GM23338 (cell line): ENCODE measurements around the gene EFHC2. TPM values are rescaled to one million over a fixed set of nuclear protein-coding genes. Genes with fewer than 3 reads are reported as not detected.

Source experiments
- ATAC-seq: fragments of 200-7000 bp; cut with Tn5 transposase; 3 replicates; pipeline ENCODE4 v1.9.1; 2020
- DNase-seq: peaks from one replicate; pipeline ENCODE4 v3.0.0-alpha.2; 2015; ENCODE audit warnings: low spot score
- H2AFZ ChIP-seq: fragments of 200-600 bp; sonication (generic); 2 replicates; pipeline ENCODE4 v1.8.0; 2016; ENCODE audit warnings: antibody characterized with exemption, mild to moderate bottlenecking, moderate library complexity
- H3F3A ChIP-seq: fragments of 200-600 bp; sonication (generic); replicated peaks from 2 replicates; pipeline ENCODE4 v1.8.0; 2017; ENCODE audit warnings: antibody characterized with exemption, mixed run types, low read depth
- H3K27ac ChIP-seq: fragments of 200-600 bp; sonication (generic); 2 replicates; pipeline ENCODE4 v1.6.1; 2016; ENCODE audit warnings: low read depth
- H3K27me3 ChIP-seq: fragments of 200-600 bp; sonication (generic); 2 replicates; pipeline ENCODE4 v1.8.0; 2016; ENCODE audit warnings: mild to moderate bottlenecking, mixed run types, moderate library complexity; ENCODE audit not compliant: insufficient read depth
- H3K36me3 ChIP-seq: fragments of 200-600 bp; sonication (generic); 2 replicates; pipeline ENCODE4 v1.8.0; 2016; ENCODE audit warnings: mild to moderate bottlenecking; ENCODE audit not compliant: insufficient read depth
- H3K4me1 ChIP-seq: fragments of 200-600 bp; sonication (generic); 2 replicates; pipeline ENCODE4 v1.8.0; 2016; ENCODE audit warnings: mild to moderate bottlenecking, moderate library complexity; ENCODE audit not compliant: insufficient read depth
- H3K4me2 ChIP-seq: fragments of 200-600 bp; sonication (generic); 2 replicates; pipeline ENCODE4 v1.7.1; 2017; ENCODE audit warnings: mixed run types
- H3K4me3 ChIP-seq: fragments of 200-600 bp; sonication (generic); 2 replicates; pipeline ENCODE4 v1.6.1; 2016; ENCODE audit warnings: mixed run types
- H3K79me2 ChIP-seq: fragments of 200-600 bp; sonication (generic); replicated peaks from 2 replicates; pipeline ENCODE4 v1.8.0; 2017; ENCODE audit warnings: mild to moderate bottlenecking; ENCODE audit not compliant: insufficient read depth
- H3K9me2 ChIP-seq: fragments of 200-600 bp; sonication (generic); 2 replicates; pipeline ENCODE4 v1.8.0; 2017; ENCODE audit not compliant: insufficient read depth
- H4K20me1 ChIP-seq: fragments of 200-600 bp; sonication (generic); replicated peaks from 2 replicates; pipeline ENCODE4 v1.8.0; 2017; ENCODE audit warnings: mild to moderate bottlenecking; ENCODE audit not compliant: insufficient read depth
- H3K27ac Mint-ChIP-seq: 2 replicates; pipeline ENCODE4 v1.8.0; 2020; ENCODE audit warnings: inconsistent platforms, mild to moderate bottlenecking, moderate library complexity, mixed read lengths
- H3K27me3 Mint-ChIP-seq: 3 replicates; pipeline ENCODE4 v1.8.0; 2022; ENCODE audit warnings: low read depth, mild to moderate bottlenecking, moderate library complexity, mixed read lengths, inconsistent platforms; ENCODE audit not compliant: insufficient read depth, poor library complexity
- H3K36me3 Mint-ChIP-seq: 3 replicates; pipeline ENCODE4 v1.8.0; 2021; ENCODE audit warnings: low read depth, mild to moderate bottlenecking, inconsistent platforms, moderate library complexity, mixed read lengths
- H3K4me1 Mint-ChIP-seq: 3 replicates; pipeline ENCODE4 v1.8.0; 2020; ENCODE audit warnings: mild to moderate bottlenecking, inconsistent platforms, mixed read lengths
- H3K4me3 Mint-ChIP-seq: 3 replicates; pipeline ENCODE4 v1.8.0; 2021; ENCODE audit warnings: moderate library complexity, mild to moderate bottlenecking, inconsistent platforms, mixed read lengths
- H3K9me3 Mint-ChIP-seq: 3 replicates; pipeline ENCODE4 v1.8.0; 2020; ENCODE audit warnings: moderate library complexity, mild to moderate bottlenecking, inconsistent platforms, mixed read lengths
- CREB1 ChIP-seq: fragments of 250-450 bp; sonication (Bioruptor Pico); IDR thresholded peaks from 2 replicates; pipeline ENCODE4 v1.5.0; 2020; ENCODE audit warnings: low read depth, mild to moderate bottlenecking, moderate library complexity
- ETS1 ChIP-seq: IDR thresholded peaks from 2 replicates; pipeline ENCODE4 v1.6.1; 2016; ENCODE audit warnings: antibody characterized with exemption
- EZH2 ChIP-seq: fragments of 200-600 bp; sonication (generic); IDR thresholded peaks from one replicate; pipeline ENCODE4 v1.8.0; 2017; ENCODE audit warnings: antibody characterized with exemption, mild to moderate bottlenecking, low read depth; ENCODE audit not compliant: unreplicated experiment
- EZH2phosphoT487 ChIP-seq: fragments of 200-600 bp; sonication (generic); IDR thresholded peaks from one replicate; pipeline ENCODE4 v1.8.1; 2018; ENCODE audit warnings: antibody characterized with exemption; ENCODE audit not compliant: unreplicated experiment
- JUNB ChIP-seq: IDR thresholded peaks from one replicate; pipeline ENCODE4 v1.6.1; 2016; ENCODE audit warnings: antibody characterized with exemption; ENCODE audit not compliant: unreplicated experiment
- NANOG ChIP-seq: IDR thresholded peaks from 2 replicates; pipeline ENCODE4 v1.6.1; 2016; ENCODE audit warnings: antibody characterized with exemption, borderline replicate concordance
- POLR2AphosphoS5 ChIP-seq: IDR thresholded peaks from 2 replicates; pipeline ENCODE4 v1.6.1; 2016; ENCODE audit warnings: antibody characterized with exemption, low read depth
- STAT1 ChIP-seq: IDR thresholded peaks from one replicate; pipeline ENCODE4 v1.6.1; 2016; ENCODE audit warnings: antibody characterized with exemption; ENCODE audit not compliant: unreplicated experiment
- ZNF114 ChIP-seq: fragments of 250-450 bp; sonication (Bioruptor Pico); IDR thresholded peaks from 2 replicates; pipeline ENCODE4 v1.5.0; 2020; ENCODE audit warnings: mild to moderate bottlenecking, moderate library complexity
- ZNF331 ChIP-seq: fragments of 250-450 bp; sonication (Bioruptor Pico); IDR thresholded peaks from 2 replicates; pipeline ENCODE4 v1.5.0; 2020; ENCODE audit warnings: low read depth, mild to moderate bottlenecking, moderate library complexity
- polyA plus RNA-seq: library from polyadenylated mRNA; unstranded; fragments of >200 nt; fragmentation: Nextera tagmentation; extraction: Ambion mirVana; gene quantifications from 2 replicates; pipeline ENCODE4 v1.2.1, GENCODE V29; 2016
- total RNA-seq: library from RNA; depleted of rRNA; stranded (reverse); fragments of >200 nt; shearing (Covaris generic); gene quantifications from 2 replicates; pipeline ENCODE4 v1.2.3, GENCODE V29; 2014
- TF ChIP-seq, protein P1 (sequence below): IDR thresholded peaks from one replicate; pipeline ENCODE4 v1.6.1; 2018; ENCODE audit warnings: antibody characterized with exemption; ENCODE audit not compliant: unreplicated experiment
- TF ChIP-seq, protein P2 (sequence below): fragments of 250-450 bp; sonication (Bioruptor Pico); IDR thresholded peaks from 2 replicates; pipeline ENCODE4 v1.5.0; 2020; ENCODE audit warnings: mild to moderate bottlenecking, moderate library complexity
- TF ChIP-seq, protein P3 (sequence below), 2 experiments: fragments of 200-600 bp in 1 of 2; sonication (generic) in 1 of 2; conservative IDR thresholded peaks; 2 replicates each; pipeline versions ENCODE4 v1.5.1 to v1.6.1; 2016 to 2017; ENCODE audit warnings: antibody characterized with exemption in 2 of 2, low read depth in 2 of 2, mild to moderate bottlenecking in 2 of 2, moderate library complexity in 1 of 2

The EFHC2 gene
- total and polyA plus RNA-seq, 2 experiments from 2014 or later: 3.1 to 3.2 TPM

GRCh38 chrX:44352758-44353157 is 9.3 kb upstream of the EFHC2 start:
- ATAC-seq (no peak), DNase-seq (no peak)
- TF ChIP-seq EZH2phosphoT487 (no peak), ZNF331 (CRISPR knock-in tag) (no peak), EZH2 (no peak), ZNF114 (CRISPR knock-in tag) (no peak), CREB1 (no peak), JUNB (no peak), NANOG (no peak), POLR2AphosphoS5 (no peak), ETS1 (no peak), STAT1 (no peak)
- TF ChIP-seq, protein P1, sequence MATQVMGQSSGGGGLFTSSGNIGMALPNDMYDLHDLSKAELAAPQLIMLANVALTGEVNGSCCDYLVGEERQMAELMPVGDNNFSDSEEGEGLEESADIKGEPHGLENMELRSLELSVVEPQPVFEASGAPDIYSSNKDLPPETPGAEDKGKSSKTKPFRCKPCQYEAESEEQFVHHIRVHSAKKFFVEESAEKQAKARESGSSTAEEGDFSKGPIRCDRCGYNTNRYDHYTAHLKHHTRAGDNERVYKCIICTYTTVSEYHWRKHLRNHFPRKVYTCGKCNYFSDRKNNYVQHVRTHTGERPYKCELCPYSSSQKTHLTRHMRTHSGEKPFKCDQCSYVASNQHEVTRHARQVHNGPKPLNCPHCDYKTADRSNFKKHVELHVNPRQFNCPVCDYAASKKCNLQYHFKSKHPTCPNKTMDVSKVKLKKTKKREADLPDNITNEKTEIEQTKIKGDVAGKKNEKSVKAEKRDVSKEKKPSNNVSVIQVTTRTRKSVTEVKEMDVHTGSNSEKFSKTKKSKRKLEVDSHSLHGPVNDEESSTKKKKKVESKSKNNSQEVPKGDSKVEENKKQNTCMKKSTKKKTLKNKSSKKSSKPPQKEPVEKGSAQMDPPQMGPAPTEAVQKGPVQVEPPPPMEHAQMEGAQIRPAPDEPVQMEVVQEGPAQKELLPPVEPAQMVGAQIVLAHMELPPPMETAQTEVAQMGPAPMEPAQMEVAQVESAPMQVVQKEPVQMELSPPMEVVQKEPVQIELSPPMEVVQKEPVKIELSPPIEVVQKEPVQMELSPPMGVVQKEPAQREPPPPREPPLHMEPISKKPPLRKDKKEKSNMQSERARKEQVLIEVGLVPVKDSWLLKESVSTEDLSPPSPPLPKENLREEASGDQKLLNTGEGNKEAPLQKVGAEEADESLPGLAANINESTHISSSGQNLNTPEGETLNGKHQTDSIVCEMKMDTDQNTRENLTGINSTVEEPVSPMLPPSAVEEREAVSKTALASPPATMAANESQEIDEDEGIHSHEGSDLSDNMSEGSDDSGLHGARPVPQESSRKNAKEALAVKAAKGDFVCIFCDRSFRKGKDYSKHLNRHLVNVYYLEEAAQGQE: no peak
- TF ChIP-seq, protein P2, sequence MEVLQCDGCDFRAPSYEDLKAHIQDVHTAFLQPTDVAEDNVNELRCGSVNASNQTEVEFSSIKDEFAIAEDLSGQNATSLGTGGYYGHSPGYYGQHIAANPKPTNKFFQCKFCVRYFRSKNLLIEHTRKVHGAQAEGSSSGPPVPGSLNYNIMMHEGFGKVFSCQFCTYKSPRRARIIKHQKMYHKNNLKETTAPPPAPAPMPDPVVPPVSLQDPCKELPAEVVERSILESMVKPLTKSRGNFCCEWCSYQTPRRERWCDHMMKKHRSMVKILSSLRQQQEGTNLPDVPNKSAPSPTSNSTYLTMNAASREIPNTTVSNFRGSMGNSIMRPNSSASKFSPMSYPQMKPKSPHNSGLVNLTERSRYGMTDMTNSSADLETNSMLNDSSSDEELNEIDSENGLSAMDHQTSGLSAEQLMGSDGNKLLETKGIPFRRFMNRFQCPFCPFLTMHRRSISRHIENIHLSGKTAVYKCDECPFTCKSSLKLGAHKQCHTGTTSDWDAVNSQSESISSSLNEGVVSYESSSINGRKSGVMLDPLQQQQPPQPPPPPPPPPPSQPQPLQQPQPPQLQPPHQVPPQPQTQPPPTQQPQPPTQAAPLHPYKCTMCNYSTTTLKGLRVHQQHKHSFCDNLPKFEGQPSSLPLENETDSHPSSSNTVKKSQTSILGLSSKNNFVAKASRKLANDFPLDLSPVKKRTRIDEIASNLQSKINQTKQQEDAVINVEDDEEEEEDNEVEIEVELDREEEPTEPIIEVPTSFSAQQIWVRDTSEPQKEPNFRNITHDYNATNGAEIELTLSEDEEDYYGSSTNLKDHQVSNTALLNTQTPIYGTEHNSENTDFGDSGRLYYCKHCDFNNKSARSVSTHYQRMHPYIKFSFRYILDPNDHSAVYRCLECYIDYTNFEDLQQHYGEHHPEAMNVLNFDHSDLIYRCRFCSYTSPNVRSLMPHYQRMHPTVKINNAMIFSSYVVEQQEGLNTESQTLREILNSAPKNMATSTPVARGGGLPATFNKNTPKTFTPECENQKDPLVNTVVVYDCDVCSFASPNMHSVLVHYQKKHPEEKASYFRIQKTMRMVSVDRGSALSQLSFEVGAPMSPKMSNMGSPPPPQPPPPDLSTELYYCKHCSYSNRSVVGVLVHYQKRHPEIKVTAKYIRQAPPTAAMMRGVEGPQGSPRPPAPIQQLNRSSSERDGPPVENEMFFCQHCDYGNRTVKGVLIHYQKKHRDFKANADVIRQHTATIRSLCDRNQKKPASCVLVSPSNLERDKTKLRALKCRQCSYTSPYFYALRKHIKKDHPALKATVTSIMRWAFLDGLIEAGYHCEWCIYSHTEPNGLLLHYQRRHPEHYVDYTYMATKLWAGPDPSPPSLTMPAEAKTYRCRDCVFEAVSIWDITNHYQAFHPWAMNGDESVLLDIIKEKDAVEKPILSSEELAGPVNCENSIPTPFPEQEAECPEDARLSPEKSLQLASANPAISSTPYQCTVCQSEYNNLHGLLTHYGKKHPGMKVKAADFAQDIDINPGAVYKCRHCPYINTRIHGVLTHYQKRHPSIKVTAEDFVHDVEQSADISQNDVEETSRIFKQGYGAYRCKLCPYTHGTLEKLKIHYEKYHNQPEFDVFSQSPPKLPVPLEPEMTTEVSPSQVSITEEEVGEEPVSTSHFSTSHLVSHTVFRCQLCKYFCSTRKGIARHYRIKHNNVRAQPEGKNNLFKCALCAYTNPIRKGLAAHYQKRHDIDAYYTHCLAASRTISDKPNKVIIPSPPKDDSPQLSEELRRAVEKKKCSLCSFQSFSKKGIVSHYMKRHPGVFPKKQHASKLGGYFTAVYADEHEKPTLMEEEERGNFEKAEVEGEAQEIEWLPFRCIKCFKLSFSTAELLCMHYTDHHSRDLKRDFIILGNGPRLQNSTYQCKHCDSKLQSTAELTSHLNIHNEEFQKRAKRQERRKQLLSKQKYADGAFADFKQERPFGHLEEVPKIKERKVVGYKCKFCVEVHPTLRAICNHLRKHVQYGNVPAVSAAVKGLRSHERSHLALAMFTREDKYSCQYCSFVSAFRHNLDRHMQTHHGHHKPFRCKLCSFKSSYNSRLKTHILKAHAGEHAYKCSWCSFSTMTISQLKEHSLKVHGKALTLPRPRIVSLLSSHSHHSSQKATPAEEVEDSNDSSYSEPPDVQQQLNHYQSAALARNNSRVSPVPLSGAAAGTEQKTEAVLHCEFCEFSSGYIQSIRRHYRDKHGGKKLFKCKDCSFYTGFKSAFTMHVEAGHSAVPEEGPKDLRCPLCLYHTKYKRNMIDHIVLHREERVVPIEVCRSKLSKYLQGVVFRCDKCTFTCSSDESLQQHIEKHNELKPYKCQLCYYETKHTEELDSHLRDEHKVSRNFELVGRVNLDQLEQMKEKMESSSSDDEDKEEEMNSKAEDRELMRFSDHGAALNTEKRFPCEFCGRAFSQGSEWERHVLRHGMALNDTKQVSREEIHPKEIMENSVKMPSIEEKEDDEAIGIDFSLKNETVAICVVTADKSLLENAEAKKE (CRISPR knock-in tag): no peak
- TF ChIP-seq, protein P3, sequence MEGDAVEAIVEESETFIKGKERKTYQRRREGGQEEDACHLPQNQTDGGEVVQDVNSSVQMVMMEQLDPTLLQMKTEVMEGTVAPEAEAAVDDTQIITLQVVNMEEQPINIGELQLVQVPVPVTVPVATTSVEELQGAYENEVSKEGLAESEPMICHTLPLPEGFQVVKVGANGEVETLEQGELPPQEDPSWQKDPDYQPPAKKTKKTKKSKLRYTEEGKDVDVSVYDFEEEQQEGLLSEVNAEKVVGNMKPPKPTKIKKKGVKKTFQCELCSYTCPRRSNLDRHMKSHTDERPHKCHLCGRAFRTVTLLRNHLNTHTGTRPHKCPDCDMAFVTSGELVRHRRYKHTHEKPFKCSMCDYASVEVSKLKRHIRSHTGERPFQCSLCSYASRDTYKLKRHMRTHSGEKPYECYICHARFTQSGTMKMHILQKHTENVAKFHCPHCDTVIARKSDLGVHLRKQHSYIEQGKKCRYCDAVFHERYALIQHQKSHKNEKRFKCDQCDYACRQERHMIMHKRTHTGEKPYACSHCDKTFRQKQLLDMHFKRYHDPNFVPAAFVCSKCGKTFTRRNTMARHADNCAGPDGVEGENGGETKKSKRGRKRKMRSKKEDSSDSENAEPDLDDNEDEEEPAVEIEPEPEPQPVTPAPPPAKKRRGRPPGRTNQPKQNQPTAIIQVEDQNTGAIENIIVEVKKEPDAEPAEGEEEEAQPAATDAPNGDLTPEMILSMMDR (conservative IDR thresholded peaks at IDR 0.05; ENCODE audit: low read depth in 2 of 2): no peak
- H3K4me1 Mint-ChIP-seq: 0 out of 3 replicates have a peak, but pooled peaks cover 2% of the 10 kb centered on the region
- H3K27me3 Mint-ChIP-seq: no peaks in the 10 kb centered on the region
- Histone ChIP-seq H3F3A (no peaks in the 10 kb centered on the region), H3K79me2 (no peaks in the 10 kb centered on the region), H3K4me2 (no peak overlapping the region), H3K4me3 (no peak overlapping the region), H3K27ac (no peak overlapping the region), H3K27me3 (no peaks in the 10 kb centered on the region), H3K9me2 (no peaks in the 10 kb centered on the region), H2AFZ (no peak overlapping the region), H3K4me1 (no peaks in the 10 kb centered on the region), H4K20me1 (no peaks in the 10 kb centered on the region), H3K36me3 (no peaks in the 10 kb centered on the region)
- H3K9me3 Mint-ChIP-seq: no peaks in the 10 kb centered on the region
- no peak overlapping the region for H3K4me3 Mint-ChIP-seq
- no peaks in the 10 kb centered on the region for H3K36me3 Mint-ChIP-seq
- no peak overlapping the region for H3K27ac Mint-ChIP-seq
